GM12864 (cell line): Measurements from ENCODE around the gene ARHGAP25.

Experiments
- DNase-seq: peaks from one replicate; pipeline ENCODE4 v3.0.0-alpha.2; 2011; ENCODE audit warnings: low read depth
- H3K4me3 ChIP-seq: 2 replicates; pipeline ENCODE4 v1.5.1; 2011; ENCODE audit warnings: mild to moderate bottlenecking, low read depth, low read length, control low read depth
- TF ChIP-seq, protein P1 (sequence below): IDR thresholded peaks from 2 replicates; pipeline ENCODE4 v1.5.1; 2011; ENCODE audit warnings: low read depth, mild to moderate bottlenecking, moderate library complexity, low read length, control low read depth, inconsistent platforms; ENCODE audit errors: missing control alignments

Gene ARHGAP25

DNA sequence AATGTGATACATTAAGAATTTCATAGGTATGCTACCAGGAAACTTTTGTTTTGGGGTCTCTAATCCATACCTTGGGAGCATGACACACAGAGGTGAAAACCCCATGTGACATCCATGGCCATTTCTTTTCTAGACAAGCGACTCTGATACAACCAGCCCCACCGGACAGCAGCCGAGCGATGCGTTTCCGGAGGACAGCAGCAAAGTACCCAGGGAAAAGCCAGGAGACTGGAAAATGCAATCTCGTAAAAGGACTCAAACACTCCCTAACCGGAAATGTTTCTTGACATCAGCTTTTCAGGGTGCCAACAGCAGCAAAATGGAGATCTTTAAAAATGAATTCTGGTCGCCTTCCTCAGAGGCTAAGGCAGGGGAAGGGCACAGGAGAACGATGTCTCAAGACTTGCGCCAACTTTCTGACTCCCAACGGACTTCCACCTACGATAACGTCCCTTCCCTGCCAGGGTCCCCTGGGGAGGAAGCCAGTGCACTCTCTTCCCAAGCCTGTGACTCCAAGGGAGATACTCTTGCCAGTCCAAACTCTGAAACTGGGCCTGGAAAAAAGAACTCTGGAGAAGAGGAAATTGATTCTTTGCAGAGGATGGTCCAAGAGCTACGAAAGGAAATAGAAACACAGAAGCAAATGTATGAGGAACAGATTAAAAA lies 87.7 kb downstream of the ARHGAP25 start:
- TF ChIP-seq, protein P1, sequence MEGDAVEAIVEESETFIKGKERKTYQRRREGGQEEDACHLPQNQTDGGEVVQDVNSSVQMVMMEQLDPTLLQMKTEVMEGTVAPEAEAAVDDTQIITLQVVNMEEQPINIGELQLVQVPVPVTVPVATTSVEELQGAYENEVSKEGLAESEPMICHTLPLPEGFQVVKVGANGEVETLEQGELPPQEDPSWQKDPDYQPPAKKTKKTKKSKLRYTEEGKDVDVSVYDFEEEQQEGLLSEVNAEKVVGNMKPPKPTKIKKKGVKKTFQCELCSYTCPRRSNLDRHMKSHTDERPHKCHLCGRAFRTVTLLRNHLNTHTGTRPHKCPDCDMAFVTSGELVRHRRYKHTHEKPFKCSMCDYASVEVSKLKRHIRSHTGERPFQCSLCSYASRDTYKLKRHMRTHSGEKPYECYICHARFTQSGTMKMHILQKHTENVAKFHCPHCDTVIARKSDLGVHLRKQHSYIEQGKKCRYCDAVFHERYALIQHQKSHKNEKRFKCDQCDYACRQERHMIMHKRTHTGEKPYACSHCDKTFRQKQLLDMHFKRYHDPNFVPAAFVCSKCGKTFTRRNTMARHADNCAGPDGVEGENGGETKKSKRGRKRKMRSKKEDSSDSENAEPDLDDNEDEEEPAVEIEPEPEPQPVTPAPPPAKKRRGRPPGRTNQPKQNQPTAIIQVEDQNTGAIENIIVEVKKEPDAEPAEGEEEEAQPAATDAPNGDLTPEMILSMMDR = no peak
- DNase-seq = no peak
- H3K4me3 ChIP-seq = no peak overlapping the region

DNA sequence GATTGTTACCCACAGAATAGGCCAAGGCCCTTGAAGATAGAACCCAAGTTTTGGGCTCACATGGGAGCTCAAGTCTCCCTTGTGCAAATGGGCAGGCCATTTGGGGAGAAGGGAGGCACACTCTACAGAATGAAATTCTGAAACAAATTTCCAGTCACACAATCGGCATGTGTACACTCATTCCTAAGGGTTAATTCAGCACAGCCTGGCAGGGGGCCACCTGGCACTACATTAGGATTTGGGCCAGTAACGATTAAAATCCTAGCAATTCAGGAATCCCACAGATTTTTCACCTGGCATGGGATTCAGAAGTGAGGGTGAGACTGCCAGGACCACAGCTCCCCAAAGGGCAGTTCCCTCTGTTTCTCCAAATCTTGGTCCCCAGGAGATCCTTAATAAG lies 90.2 kb downstream of the ARHGAP25 start:
- no peak for DNase-seq

DNA sequence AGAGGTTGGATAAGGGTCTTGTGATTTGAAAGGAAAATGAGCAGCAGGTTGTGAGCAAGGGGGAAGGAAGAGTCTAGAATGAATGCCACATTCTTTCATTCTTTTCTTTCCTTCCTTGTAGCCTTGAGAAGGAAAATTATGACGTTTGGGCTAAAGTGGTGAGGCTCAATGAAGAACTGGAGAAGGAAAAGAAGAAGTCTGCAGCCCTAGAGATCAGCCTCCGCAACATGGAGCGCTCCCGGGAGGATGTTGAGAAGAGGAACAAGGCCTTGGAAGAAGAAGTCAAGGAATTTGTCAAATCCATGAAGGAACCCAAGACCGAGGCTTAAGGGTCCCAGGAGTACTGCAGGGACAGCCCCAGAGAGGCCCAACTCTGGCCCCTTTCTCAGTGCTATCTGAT lies 91.3 kb downstream of the ARHGAP25 start:
- TF ChIP-seq, protein P1 = no peak
- no peak overlapping the region for H3K4me3 ChIP-seq
- DNase-seq = no peak

More for the DNA sequence above, 90.2 kb downstream of the ARHGAP25 start:
- TF ChIP-seq, protein P1 = no peak
- H3K4me3 ChIP-seq = no peak overlapping the region

DNA sequence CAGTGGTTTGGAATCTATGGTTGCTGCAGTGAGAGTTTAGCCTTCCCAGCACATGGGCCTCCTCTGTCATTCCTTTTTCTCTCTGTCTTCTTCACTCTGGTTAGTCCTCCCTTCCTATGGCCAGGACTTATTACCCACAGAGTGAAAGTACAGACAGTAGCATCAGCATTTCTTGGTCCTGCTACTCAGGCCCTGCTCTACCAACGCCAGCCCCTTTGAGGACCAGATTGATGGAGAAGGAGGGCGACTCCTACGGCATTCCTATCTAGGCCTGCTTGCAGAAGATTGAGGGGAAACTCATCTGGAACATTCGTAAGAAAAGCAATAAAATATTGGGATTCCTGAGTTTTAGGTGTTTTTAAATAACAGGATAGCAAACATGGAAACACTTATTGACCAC lies 93.1 kb downstream of the ARHGAP25 start:
- no peak for DNase-seq
- TF ChIP-seq, protein P1 = no peak
- H3K4me3 ChIP-seq = no peak overlapping the region

DNA sequence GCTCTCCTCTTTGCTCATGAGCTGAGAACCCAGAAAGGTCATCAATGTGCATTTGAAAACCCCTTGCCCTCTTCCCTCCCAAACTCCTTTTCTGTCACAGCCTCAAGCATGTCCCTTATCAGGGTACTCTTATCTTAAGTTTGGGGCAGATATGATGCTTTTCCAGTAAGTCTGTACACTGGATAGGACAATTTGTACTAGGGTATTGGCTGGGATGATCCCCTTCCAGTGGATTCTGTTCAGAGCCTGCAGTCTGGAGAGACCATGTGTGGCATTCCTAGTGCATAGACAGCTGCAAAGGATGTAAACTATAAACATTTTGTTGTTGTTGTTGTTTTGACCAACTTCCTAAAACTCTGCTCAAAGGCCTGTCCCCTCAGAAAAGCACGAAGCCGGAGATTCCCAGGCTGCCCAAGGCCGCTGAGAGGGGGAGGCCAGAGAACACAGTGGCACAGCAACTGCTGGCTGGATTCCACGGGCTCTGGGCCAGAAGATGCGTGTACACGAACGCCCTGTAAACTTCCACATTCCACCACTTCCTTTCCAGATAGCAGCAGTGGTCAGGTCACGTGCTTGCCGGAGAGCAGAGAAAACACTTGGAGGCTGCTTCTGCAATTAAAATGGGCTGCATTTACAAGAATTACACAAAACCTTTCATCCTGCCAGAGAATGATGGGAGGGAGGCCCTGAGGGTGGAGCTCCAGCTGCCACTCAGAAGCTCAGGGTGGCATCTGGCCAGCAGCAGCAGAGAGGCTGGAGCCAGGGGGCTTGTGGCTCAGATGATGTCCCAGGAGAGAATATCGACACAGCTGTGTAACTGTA lies 94.5 kb downstream of the ARHGAP25 start:
- no peak overlapping the region for H3K4me3 ChIP-seq
- TF ChIP-seq, protein P1 = no peak
- no peak for DNase-seq

DNA sequence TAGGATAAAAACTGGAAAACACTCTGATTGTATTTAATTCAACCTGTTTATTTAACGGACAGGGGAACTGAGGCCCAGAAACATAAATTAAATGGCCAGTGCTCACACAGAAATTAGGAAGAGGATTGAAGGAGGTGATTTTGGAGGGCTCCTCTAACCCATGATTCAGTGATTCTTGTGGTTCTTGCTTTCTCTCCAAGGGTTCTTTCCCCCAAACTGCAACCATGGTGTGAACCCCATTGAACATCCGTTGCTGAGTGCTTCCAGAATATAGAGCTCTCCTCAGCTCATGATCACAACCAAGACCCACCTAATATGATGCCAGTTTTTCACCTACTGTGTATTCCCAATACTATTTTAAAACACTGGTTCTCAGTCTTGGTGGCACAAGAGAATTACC lies 95.1 kb downstream of the ARHGAP25 start:
- H3K4me3 ChIP-seq = no peak overlapping the region
- DNase-seq = no peak
- TF ChIP-seq, protein P1 = no peak
